DOHH2 (cell line): ENCODE results near the gene HEATR5A.

Experiments
- CTCF ChIP-seq: fragments of 200-600 bp; sonication (generic); IDR thresholded peaks from one replicate; pipeline ENCODE4 v1.5.1; 2014; ENCODE audit warnings: antibody characterized with exemption, mild to moderate bottlenecking, low read depth, low read length; ENCODE audit not compliant: poor library complexity, severe bottlenecking
- EZH2phosphoT487 ChIP-seq: fragments of 200-600 bp; sonication (generic); IDR thresholded peaks from 2 replicates; pipeline ENCODE4 v1.6.1; 2017; ENCODE audit warnings: borderline replicate concordance, mild to moderate bottlenecking, antibody characterized with exemption, low read length, moderate library complexity, mixed read lengths

- TF ChIP-seq CTCF (no peak), EZH2phosphoT487 (no peak)
These were observed 132.9 kb downstream of the HEATR5A start for GRCh38 chr14:31287294-31287972.
